Mesendoderm (in vitro differentiated cells): ENCODE results near the gene CRTAC1.
"Not testable (repeated sequence)": the region's sequence is repeated elsewhere in the genome, so short reads cannot be mapped to it uniquely, and the experiment has no call there.

Source experiments
- DNase-seq: peaks from one replicate; pipeline ENCODE4 v3.0.0; 2013
- H2AK5ac ChIP-seq: 2 replicates; pipeline ENCODE4 v1.6.1; 2013; ENCODE audit warnings: low read length, inconsistent platforms
- H2BK120ac ChIP-seq: 2 replicates; pipeline ENCODE4 v1.6.1; 2013; ENCODE audit warnings: low read depth, mild to moderate bottlenecking, low read length, moderate library complexity, mixed read lengths
- H2BK15ac ChIP-seq: replicated peaks from 2 replicates; pipeline ENCODE4 v1.6.1; 2013; ENCODE audit warnings: low read depth, mild to moderate bottlenecking, moderate library complexity
- H2BK5ac ChIP-seq: 2 replicates; pipeline ENCODE4 v1.6.1; 2013; ENCODE audit warnings: low read length, inconsistent platforms
- H3K18ac ChIP-seq: 2 replicates; pipeline ENCODE4 v1.6.1; 2013; ENCODE audit warnings: mild to moderate bottlenecking, low read length, mixed read lengths
- H3K23ac ChIP-seq: one replicate; pipeline ENCODE4 v1.6.1; 2013; ENCODE audit warnings: low read length
- H3K27ac ChIP-seq: 2 replicates; pipeline ENCODE4 v1.5.1; 2013; ENCODE audit warnings: low read depth, mild to moderate bottlenecking, inconsistent platforms, low read length, moderate library complexity
- H3K27me3 ChIP-seq: 2 replicates; pipeline ENCODE4 v1.6.1; 2013; ENCODE audit warnings: low read length, control low read depth, mild to moderate bottlenecking, inconsistent platforms; ENCODE audit not compliant: insufficient read depth, poor library complexity
- H3K36me3 ChIP-seq: 2 replicates; pipeline ENCODE4 v1.6.1; 2013; ENCODE audit warnings: low read length, inconsistent platforms; ENCODE audit not compliant: control insufficient read depth, insufficient read depth
- H3K4ac ChIP-seq: one replicate; pipeline ENCODE4 v1.6.1; 2013; ENCODE audit warnings: low read depth, mild to moderate bottlenecking, low read length, moderate library complexity
- H3K4me1 ChIP-seq: 2 replicates; pipeline ENCODE4 v1.6.1; 2013; ENCODE audit warnings: low read depth, low read length, inconsistent platforms; ENCODE audit not compliant: control insufficient read depth
- H3K4me2 ChIP-seq: 2 replicates; pipeline ENCODE4 v1.6.1; 2013; ENCODE audit warnings: low read length
- H3K4me3 ChIP-seq: 2 replicates; pipeline ENCODE4 v1.5.1; 2013; ENCODE audit warnings: mild to moderate bottlenecking, low read length
- H3K56ac ChIP-seq: one replicate; pipeline ENCODE4 v1.6.1; 2013; ENCODE audit warnings: low read length
- H3K79me1 ChIP-seq: 2 replicates; pipeline ENCODE4 v1.6.1; 2013; ENCODE audit warnings: low read length, inconsistent platforms
- H3K79me2 ChIP-seq: 2 replicates; pipeline ENCODE4 v1.6.1; 2013; ENCODE audit warnings: mild to moderate bottlenecking, low read length; ENCODE audit not compliant: control insufficient read depth, insufficient read depth
- H3K9ac ChIP-seq: 2 replicates; pipeline ENCODE4 v1.6.1; 2013; ENCODE audit warnings: low read length, inconsistent platforms
- H4K5ac ChIP-seq: one replicate; pipeline ENCODE4 v1.6.1; 2013; ENCODE audit warnings: low read length
- H4K8ac ChIP-seq: one replicate; pipeline ENCODE4 v1.6.1; 2013; ENCODE audit warnings: low read depth, mild to moderate bottlenecking, control low read depth, low read length, moderate library complexity
- WGBS: extraction: QIAGEN DNeasy Blood & Tissue Kit; methylation state at CpG from one replicate; pipeline ENCODE4 v1.1.7; 2013; ENCODE audit warnings: low lambda C conversion rate, missing lambda C conversion rate; ENCODE audit not compliant: insufficient coverage; ENCODE audit errors: extremely low coverage; 5-methylcytosine and 5-hydroxymethylcytosine counted together

Gene CRTAC1

DNA sequence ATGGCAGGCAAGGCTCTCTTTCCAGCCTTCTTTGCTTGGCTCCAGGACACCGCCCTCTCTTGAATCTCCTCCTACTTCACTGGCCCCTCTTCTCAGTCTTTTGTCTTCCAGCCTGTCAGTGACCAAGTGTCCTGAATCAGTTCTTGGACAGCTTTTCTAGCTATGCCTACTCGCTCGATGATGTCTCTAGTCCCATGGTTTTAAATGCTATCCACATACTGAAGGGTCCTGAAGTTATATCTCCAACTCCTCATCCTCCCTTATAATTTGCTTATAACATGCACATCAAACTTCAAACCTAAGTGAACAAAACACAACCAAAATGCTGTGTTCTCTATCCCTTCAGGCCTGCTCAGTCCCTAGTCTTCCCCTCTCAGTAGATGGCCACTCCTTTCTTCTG, 185.7 kb downstream of the CRTAC1 start:
- Histone ChIP-seq H3K36me3 (no peaks in the 10 kb centered on the region), H3K4ac (no peak overlapping the region), H3K18ac (no peak overlapping the region), H4K8ac (no peak overlapping the region), H3K27ac (no peak overlapping the region), H3K4me3 (no peak overlapping the region), H3K9ac (no peak overlapping the region), H3K4me2 (no peak overlapping the region), H4K5ac (no peak overlapping the region), H3K4me1 (no peaks in the 10 kb centered on the region), H3K27me3 (no peaks in the 10 kb centered on the region), H3K79me2 (no peaks in the 10 kb centered on the region), H2BK15ac (no peak overlapping the region), H2BK5ac (no peak overlapping the region), H2AK5ac (no peak overlapping the region), H3K23ac (no peak overlapping the region), H3K56ac (no peak overlapping the region), H2BK120ac (no peak overlapping the region), H3K79me1 (no peaks in the 10 kb centered on the region)
- WGBS: no CpG with 5 or more reads among the region's 3 CpGs
- DNase-seq: no peak

GRCh38 chr10:97843972-97844371, 186.4 kb downstream of the CRTAC1 start:
- not testable (repeated sequence) for H3K9ac ChIP-seq, H2BK5ac ChIP-seq, H3K56ac ChIP-seq, H3K18ac ChIP-seq, H3K79me1 ChIP-seq, H3K36me3 ChIP-seq, H4K5ac ChIP-seq, H3K4me1 ChIP-seq, H3K4me2 ChIP-seq, H3K79me2 ChIP-seq, H3K27me3 ChIP-seq, DNase-seq, H3K4ac ChIP-seq, H2AK5ac ChIP-seq, H3K23ac ChIP-seq, H3K27ac ChIP-seq, H3K4me3 ChIP-seq, H2BK15ac ChIP-seq, H2BK120ac ChIP-seq, H4K8ac ChIP-seq
- WGBS: no CpG with 5 or more reads among the region's 2 CpGs

GRCh38 chr10:97843281-97843671, 187.1 kb downstream of the CRTAC1 start:
- no peak overlapping the region for H3K56ac ChIP-seq
- no peak overlapping the region for H3K23ac ChIP-seq
- no peak overlapping the region for H3K4me2 ChIP-seq
- no peak overlapping the region for H2BK120ac ChIP-seq
- H3K27me3 ChIP-seq: no peaks in the 10 kb centered on the region
- H3K27ac ChIP-seq: no peak overlapping the region
- no peaks in the 10 kb centered on the region for H3K79me1 ChIP-seq
- H3K36me3 ChIP-seq: no peaks in the 10 kb centered on the region
- H3K4me1 ChIP-seq: no peaks in the 10 kb centered on the region
- no peak overlapping the region for H3K4me3 ChIP-seq
- H3K4ac ChIP-seq: no peak overlapping the region
- no peak overlapping the region for H2BK15ac ChIP-seq
- no peak overlapping the region for H2BK5ac ChIP-seq
- WGBS: no CpG with 5 or more reads among the region's 2 CpGs
- H4K5ac ChIP-seq: no peak overlapping the region
- no peak overlapping the region for H4K8ac ChIP-seq
- DNase-seq: no peak
- H2AK5ac ChIP-seq: no peak overlapping the region
- no peak overlapping the region for H3K9ac ChIP-seq
- H3K18ac ChIP-seq: no peak overlapping the region
- H3K79me2 ChIP-seq: no peaks in the 10 kb centered on the region

DNA sequence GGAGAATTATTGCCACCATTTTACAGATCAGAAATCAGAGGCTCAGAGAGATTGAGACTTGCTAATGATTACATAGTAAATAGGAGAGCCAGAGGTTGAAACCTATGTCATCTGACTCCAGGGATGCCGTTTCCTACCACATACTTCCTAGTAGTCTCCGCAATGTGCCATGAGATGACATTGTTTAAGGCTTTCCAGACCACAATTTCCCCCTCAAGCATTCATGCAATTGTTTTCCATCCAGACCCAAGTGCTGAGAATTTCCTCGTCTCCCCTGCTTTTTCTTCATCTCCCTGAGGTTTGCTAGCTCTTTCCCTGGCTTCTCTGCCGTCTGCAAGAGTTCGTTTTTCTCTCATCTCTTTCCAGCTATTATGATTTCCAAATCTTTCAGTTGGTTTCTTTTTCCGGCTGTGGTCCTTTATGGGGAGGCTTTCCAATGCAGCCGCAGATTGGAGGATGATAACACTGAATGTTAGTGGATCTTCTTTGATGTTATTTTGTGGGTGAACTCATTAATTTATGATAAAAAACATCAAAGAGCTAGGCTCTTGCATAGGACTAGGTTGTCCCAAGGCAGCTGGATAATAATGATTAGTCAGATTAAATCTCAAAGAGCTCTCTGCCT, 187.7 kb downstream of the CRTAC1 start:
- no CpG with 5 or more reads among the region's 7 CpGs for WGBS
- Histone ChIP-seq H3K27me3 (no peaks in the 10 kb centered on the region), H2BK5ac (no peak overlapping the region), H2AK5ac (no peak overlapping the region), H3K4me3 (no peak overlapping the region), H4K8ac (no peak overlapping the region), H3K9ac (no peak overlapping the region), H3K27ac (no peak overlapping the region), H3K79me1 (no peaks in the 10 kb centered on the region), H3K4ac (no peak overlapping the region), H3K36me3 (no peaks in the 10 kb centered on the region), H3K79me2 (no peaks in the 10 kb centered on the region), H3K4me1 (no peaks in the 10 kb centered on the region), H3K23ac (no peak overlapping the region), H3K18ac (no peak overlapping the region), H2BK120ac (no peak overlapping the region), H3K4me2 (no peak overlapping the region), H3K56ac (no peak overlapping the region), H4K5ac (no peak overlapping the region), H2BK15ac (no peak overlapping the region)
- no peak for DNase-seq

GRCh38 chr10:97842114-97842513, 188.3 kb downstream of the CRTAC1 start:
- H3K4ac ChIP-seq, H3K79me2 ChIP-seq, H3K18ac ChIP-seq, H2AK5ac ChIP-seq, H4K8ac ChIP-seq, H3K27ac ChIP-seq, H2BK15ac ChIP-seq, DNase-seq, H3K27me3 ChIP-seq, H3K23ac ChIP-seq, H3K79me1 ChIP-seq, H3K36me3 ChIP-seq, H3K9ac ChIP-seq, H2BK120ac ChIP-seq, H2BK5ac ChIP-seq, H3K4me2 ChIP-seq, H3K4me3 ChIP-seq, H3K56ac ChIP-seq, H4K5ac ChIP-seq, H3K4me1 ChIP-seq: not testable (repeated sequence)
- no CpG with 5 or more reads among the region's 3 CpGs for WGBS

- no CpG with 5 or more reads among the region's 22 CpGs for WGBS
- not testable (repeated sequence) for H3K4ac ChIP-seq, H4K5ac ChIP-seq
These were observed 189.3 kb downstream of the CRTAC1 start for GRCh38 chr10:97841166-97841565.

More at GRCh38 chr10:97841166-97841565, 189.3 kb downstream of the CRTAC1 start:
- H3K27ac ChIP-seq, H3K4me3 ChIP-seq, H3K79me1 ChIP-seq, H3K79me2 ChIP-seq, H3K27me3 ChIP-seq, H4K8ac ChIP-seq, H3K23ac ChIP-seq, H2BK15ac ChIP-seq, H2BK5ac ChIP-seq, DNase-seq, H3K56ac ChIP-seq, H3K9ac ChIP-seq, H3K4me2 ChIP-seq, H3K36me3 ChIP-seq, H3K4me1 ChIP-seq, H2BK120ac ChIP-seq, H3K18ac ChIP-seq, H2AK5ac ChIP-seq: not testable (repeated sequence)
